Adrenal gland (tissue), 5 donors: ENCODE results near the gene TAS2R31.

Experiments used
- CTCF ChIP-seq, 6 experiments: fragments of 450-650 bp in 4 of 6; fragments of 200-600 bp in 2 of 6; sonication (generic) in 1 of 6; IDR thresholded peaks; 1 replicate in 5 of 6; 2 replicates in 1 of 6; pipeline versions ENCODE4 v1.5.1 to v1.8.0; 2016 to 2021; ENCODE audit warnings: antibody characterized with exemption in 6 of 6, mild to moderate bottlenecking in 2 of 6, moderate library complexity in 1 of 6
- POLR2A ChIP-seq, 2 donors: fragments of 450-650 bp; IDR thresholded peaks; one replicate each; pipeline ENCODE4 v1.6.1; 2017; ENCODE audit warnings: antibody characterized with exemption in 2 of 2, mild to moderate bottlenecking in 2 of 2, moderate library complexity in 1 of 2
- donor health status: DM: no; HTN: no; CAD: no.

DNA sequence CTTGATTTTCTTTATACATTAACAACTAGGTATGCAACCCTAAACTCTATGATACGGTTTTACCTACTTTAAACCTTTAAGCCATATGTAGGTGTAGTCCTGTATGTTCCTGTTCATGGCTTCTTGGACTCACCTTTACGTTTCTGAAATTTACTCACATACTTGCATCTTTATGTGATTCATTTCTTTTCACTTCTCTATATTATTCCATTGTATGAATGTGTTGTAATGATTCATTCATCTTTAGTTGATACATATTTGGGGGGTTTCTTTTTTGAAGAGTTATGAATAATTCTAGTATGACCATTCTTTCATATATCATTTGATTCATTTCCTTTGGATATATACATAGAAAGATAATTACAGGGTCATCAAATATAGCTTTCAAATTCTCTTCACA lies 42.1 kb downstream of the TAS2R31 start:
- no peak for TF ChIP-seq CTCF (IDR thresholded peaks at IDR 0.05)
- TF ChIP-seq POLR2A (IDR thresholded peaks at IDR 0.05), result no peak
